GM19238 (cell line): ENCODE results near the gene SRGAP1.

Experiments
- DNase-seq: peaks from one replicate; pipeline ENCODE4 v3.0.0; 2011; ENCODE audit warnings: low spot score; ENCODE audit not compliant: insufficient read length

The SRGAP1 gene

GRCh38 chr12:63844391-63845341 lies at the start of gene SRGAP1:
TSS of gene SRGAP1 (plus strand) at chr12:63844700. CDS start at chr12:63844817, 117 bp downstream.
- peak; percentile 13 for DNase-seq

- no peak for DNase-seq
Observed at GRCh38 chr12:63795032-63795687, 49.3 kb upstream of the SRGAP1 start.

- DNase-seq = no peak
Observed at GRCh38 chr12:63795944-63796343, 48.6 kb upstream of the SRGAP1 start.

GRCh38 chr12:63802012-63802608 lies 42.4 kb upstream of the SRGAP1 start:
- DNase-seq = no peak

DNA sequence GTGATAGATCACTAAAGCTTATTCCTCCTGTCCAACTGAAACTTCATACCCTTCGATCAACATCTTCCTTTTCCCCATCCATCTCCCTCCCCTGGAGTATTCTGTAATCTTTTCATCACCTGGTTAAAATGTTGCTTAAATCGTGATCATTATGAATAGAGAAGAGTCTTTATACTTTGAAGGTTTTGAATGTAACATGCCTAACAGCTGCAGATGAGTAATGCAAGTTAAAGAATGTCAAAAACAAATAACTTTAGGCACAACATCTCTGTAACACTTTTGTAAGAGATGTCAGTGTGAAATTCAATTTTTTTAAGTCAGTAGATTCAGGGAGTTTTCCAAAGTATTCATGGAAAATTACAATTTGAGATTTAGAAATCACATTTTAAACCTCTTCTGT lies 39.8 kb upstream of the SRGAP1 start:
- no peak for DNase-seq

DNA sequence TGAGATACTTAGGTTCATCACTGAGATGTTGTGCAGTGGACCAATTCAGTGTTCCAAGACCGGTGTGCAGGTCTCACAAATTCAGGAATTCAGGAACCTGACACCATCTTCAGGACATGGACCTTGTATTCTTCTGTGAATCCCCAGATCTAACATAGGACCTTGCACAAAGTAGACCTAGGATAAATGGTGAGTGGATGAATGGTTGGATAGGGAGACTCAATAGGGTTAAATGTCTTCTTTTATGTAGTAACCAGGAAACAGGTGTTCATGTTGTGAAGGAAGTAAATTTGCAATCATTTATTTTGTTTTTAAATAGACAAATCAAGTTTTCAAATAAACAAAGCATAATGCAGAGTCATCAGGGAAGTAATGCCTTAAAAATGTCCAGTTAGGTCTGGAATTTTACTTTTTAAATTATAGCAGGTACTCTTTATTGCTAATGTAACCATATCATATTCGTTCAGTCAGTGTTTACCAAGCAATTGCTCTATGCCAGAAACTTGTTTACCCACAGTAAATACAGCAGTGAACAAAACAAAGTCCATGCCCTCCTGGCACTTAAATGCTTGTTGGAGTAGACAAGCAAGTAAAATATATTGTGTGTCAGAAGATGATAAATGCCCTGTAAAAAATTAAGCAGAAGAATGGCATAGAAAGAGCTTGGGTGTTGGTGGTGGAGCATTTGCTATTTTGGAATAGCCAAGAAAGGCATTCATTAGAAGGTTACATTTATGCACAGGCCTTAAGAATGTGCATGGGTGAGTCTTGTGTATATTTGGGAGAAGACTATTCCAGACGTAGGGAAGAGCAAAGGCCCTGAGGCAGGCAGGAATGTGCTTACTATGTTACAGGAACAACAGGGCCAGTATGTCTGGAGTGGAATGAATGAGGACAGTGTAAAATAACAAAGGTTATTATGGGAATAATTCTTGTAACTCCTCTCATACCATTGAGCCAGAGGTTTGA lies 38.5 kb upstream of the SRGAP1 start:
- no peak for DNase-seq

GRCh38 chr12:63808631-63809030 lies 35.9 kb upstream of the SRGAP1 start:
- no peak for DNase-seq

GRCh38 chr12:63809566-63809965 lies 34.9 kb upstream of the SRGAP1 start:
- DNase-seq = no peak

GRCh38 chr12:63811334-63811733 lies 33.2 kb upstream of the SRGAP1 start:
- no peak for DNase-seq

DNA sequence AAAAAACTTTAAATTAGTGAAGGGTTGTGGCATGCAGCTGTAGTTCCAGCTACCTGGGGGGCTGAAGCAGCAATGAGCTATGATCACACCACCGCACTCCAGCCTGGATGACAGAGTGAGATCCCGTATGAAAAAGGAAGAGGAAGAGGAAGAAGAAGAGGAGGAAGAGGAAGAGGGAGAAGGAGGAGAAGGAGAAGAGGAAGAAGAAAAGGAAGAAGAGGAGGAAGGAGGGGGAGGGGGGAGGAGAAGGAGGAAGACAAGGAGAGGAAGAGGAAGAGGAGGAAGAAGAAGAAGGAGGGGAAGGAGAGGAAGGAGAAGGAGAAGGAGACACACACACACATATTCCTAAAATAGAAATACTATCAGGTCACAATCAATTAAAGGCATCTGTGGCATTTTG lies 32.7 kb upstream of the SRGAP1 start:
- DNase-seq = no peak

DNA sequence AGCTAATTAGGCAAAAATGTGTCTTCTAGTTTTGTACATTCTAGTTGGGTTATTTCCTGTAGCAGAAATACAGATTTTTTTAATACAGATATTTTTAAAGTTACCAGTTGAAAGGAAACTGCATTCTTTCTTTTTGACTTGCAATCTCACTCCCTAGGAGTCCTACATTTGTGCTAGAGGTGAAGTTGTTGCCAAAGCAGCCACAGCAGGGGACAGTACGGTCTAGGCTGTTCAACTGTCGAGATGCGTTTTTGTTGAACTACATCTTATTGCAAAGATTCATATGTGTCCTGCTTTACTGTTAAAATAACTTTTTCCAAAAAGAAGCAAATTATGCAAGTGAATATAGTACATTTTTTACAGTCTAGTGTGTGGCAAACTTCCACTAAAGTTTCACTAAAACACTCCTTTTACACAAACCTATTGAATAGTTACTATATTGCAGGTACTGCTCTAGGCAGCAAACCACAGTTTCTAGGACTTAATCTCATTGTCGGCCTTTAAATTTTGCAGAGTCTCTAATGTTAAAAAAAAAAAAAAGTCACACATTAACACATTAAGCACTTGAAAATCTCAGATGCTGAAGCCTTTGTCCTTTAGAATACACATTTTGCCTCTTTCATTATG lies 30.2 kb upstream of the SRGAP1 start:
- DNase-seq = no peak

DNA sequence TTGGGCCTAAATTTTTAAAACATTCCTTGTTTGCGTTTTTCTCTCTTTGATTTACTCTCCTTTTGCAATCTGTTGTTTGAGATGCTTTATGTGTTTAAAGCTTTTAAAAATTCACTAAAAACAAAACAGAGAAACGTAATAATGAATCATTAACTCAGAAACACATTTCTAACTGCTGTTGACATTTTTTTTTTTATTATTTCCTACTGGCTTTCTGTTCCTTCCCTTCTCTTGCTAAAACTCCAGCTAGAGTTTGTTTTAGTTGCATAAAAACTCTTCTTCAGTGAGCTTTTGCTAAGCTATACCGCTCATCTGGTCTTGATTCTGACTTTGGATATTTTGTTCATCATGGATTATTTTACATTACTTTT lies 29.0 kb upstream of the SRGAP1 start:
- no peak for DNase-seq

- DNase-seq = no peak
Observed at GRCh38 chr12:63816031-63816430, 28.5 kb upstream of the SRGAP1 start.

- no peak for DNase-seq
Observed at GRCh38 chr12:63820427-63820826, 24.1 kb upstream of the SRGAP1 start.

DNA sequence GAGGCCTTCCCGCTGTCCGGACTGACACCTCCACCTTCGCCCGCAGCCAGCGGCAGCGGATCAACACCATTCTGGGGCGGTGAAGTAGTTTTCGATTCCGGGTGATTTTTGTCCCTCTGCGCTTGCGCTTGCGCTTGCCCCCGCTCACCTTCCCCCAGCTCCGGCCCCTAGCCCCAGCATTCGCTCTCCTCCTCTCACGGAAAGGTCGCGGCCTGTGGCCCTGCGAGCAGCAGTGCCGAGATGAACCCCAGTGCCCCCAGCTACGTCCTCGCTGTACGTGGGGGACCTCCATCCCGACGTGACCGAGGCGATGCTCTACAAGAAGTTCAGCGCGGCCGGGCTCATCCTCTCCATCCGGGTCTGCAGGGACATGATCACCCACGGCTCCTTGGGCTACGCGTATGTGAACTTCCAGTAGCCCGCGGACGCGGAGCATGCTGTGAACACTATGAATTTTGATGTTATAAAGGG lies 22.7 kb upstream of the SRGAP1 start:
- DNase-seq = no peak

- no peak for DNase-seq
Observed at GRCh38 chr12:63822352-63822751, 22.1 kb upstream of the SRGAP1 start.

DNA sequence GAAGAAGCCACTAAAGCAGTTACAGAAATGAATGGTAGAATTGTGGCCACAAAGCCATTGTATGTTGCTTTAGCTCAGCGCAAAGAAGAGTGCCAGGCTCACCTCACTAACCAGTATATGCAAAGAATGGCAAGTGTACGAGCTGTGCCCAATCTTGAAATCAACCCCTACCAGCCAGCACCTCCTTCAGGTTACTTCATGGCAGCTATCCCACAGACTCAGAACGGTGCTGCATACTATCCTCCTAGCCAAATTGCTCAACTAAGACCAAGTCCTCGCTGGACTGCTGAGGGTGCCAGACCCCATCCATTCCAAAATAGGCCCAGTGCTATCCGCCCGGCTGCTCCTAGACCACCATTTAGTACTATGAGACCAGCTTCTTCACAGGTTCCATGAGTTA lies 21.5 kb upstream of the SRGAP1 start:
- no peak for DNase-seq

GRCh38 chr12:63826006-63826585 lies 18.4 kb upstream of the SRGAP1 start:
- peak; percentile 21 for DNase-seq

GRCh38 chr12:63828867-63829266 lies 15.6 kb upstream of the SRGAP1 start:
- no peak for DNase-seq

GRCh38 chr12:63836046-63836445 lies 8.5 kb upstream of the SRGAP1 start:
- DNase-seq = no peak
